ENCODE measurements around the gene LGALS3BP. TPM values are rescaled to one million over a fixed set of nuclear protein-coding genes. Genes with fewer than 3 reads are reported as not detected.

The LGALS3BP gene
- total RNA-seq, 1 experiment from 2014 or later, result 361 TPM

DNA sequence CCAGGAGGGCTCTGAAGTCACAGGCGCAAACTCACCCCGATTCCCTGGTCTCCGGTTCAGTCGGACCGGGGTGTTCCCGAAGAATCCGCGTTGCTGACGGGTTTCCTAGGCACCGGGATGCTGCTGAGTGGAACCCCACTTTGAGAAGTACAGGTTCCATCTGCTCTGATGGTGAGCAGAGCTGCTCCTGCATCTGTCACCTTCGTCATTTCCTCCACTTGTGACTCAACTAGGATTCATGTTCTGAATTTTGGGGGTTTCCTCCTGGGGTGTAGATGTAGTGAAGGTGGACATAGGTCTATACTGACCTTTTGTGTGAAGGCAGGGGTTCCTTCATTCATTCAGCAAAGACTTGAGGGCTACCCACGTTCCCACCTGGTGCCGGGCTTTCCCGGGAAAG is 25.0 kb downstream of the LGALS3BP start:
- Histone ChIP-seq H3K4me1 (ENCODE audit: control insufficient read depth, insufficient read depth, low read length) (0 out of 2 replicates have a peak, but pooled peaks cover 2% of the 10 kb centered on the region), H3K27ac (ENCODE audit: low read length) (no peak overlapping the region), H3K27me3 (ENCODE audit: control insufficient read depth, insufficient read depth, low read length) (no peaks in the 10 kb centered on the region), H3K36me3 (ENCODE audit: control insufficient read depth, insufficient read depth, low read length) (no peaks in the 10 kb centered on the region), H3K4me3 (ENCODE audit: low read depth in 2 of 2, low read length in 2 of 2) (no peak overlapping the region), H3K9me3 (ENCODE audit: control insufficient read depth, insufficient read depth, low read depth, low read length) (peaks cover 19% of the 10 kb centered on the region)
- intact Hi-C loops (cut with micrococcal nuclease; ENCODE audit: unreplicated experiment) (no loop called here), in situ Hi-C loops (cut with HindIII; ENCODE audit: low pct_unique_long_range_greater_than_20kb, low sequenced_read_pairs) (no loop called here)
- ChIA-PET CTCF (interaction anchor here (0.7 kb wide), 1 partner anchor 853 kb away, joined by 5 read pairs; no protein-coding TSS in a partner anchor), POLR2A (interaction anchor here (0.5 to 0.6 kb wide), 2 partner anchors 41 to 1731 kb away, joined by 3 read pairs; no protein-coding TSS in a partner anchor)
- BruUV-seq (replicated peaks), result no TSS peak
- no peak for DNase-seq (ENCODE audit: low read depth, low spot score)
- TF ChIP-seq TCF7L2 (IDR thresholded peaks at IDR 0.05; ENCODE audit: low read depth, low read length), result no peak
- TF ChIP-seq, protein P1, sequence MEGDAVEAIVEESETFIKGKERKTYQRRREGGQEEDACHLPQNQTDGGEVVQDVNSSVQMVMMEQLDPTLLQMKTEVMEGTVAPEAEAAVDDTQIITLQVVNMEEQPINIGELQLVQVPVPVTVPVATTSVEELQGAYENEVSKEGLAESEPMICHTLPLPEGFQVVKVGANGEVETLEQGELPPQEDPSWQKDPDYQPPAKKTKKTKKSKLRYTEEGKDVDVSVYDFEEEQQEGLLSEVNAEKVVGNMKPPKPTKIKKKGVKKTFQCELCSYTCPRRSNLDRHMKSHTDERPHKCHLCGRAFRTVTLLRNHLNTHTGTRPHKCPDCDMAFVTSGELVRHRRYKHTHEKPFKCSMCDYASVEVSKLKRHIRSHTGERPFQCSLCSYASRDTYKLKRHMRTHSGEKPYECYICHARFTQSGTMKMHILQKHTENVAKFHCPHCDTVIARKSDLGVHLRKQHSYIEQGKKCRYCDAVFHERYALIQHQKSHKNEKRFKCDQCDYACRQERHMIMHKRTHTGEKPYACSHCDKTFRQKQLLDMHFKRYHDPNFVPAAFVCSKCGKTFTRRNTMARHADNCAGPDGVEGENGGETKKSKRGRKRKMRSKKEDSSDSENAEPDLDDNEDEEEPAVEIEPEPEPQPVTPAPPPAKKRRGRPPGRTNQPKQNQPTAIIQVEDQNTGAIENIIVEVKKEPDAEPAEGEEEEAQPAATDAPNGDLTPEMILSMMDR (IDR thresholded peaks at IDR 0.05), result no peak
- TF ChIP-seq SIN3A (IDR thresholded peaks at IDR 0.05; ENCODE audit: borderline replicate concordance, insufficient read depth, low read depth, low read length), result no peak
- no peak for TF ChIP-seq POLR2AphosphoS5 (IDR thresholded peaks at IDR 0.05; ENCODE audit: low read depth, low read length)
- TF ChIP-seq, protein P2, sequence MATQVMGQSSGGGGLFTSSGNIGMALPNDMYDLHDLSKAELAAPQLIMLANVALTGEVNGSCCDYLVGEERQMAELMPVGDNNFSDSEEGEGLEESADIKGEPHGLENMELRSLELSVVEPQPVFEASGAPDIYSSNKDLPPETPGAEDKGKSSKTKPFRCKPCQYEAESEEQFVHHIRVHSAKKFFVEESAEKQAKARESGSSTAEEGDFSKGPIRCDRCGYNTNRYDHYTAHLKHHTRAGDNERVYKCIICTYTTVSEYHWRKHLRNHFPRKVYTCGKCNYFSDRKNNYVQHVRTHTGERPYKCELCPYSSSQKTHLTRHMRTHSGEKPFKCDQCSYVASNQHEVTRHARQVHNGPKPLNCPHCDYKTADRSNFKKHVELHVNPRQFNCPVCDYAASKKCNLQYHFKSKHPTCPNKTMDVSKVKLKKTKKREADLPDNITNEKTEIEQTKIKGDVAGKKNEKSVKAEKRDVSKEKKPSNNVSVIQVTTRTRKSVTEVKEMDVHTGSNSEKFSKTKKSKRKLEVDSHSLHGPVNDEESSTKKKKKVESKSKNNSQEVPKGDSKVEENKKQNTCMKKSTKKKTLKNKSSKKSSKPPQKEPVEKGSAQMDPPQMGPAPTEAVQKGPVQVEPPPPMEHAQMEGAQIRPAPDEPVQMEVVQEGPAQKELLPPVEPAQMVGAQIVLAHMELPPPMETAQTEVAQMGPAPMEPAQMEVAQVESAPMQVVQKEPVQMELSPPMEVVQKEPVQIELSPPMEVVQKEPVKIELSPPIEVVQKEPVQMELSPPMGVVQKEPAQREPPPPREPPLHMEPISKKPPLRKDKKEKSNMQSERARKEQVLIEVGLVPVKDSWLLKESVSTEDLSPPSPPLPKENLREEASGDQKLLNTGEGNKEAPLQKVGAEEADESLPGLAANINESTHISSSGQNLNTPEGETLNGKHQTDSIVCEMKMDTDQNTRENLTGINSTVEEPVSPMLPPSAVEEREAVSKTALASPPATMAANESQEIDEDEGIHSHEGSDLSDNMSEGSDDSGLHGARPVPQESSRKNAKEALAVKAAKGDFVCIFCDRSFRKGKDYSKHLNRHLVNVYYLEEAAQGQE (IDR thresholded peaks at IDR 0.05; ENCODE audit: insufficient read depth in 1 of 2, low read depth in 2 of 2, low read length in 1 of 2), result no peak
- no peak for ATAC-seq

DNA sequence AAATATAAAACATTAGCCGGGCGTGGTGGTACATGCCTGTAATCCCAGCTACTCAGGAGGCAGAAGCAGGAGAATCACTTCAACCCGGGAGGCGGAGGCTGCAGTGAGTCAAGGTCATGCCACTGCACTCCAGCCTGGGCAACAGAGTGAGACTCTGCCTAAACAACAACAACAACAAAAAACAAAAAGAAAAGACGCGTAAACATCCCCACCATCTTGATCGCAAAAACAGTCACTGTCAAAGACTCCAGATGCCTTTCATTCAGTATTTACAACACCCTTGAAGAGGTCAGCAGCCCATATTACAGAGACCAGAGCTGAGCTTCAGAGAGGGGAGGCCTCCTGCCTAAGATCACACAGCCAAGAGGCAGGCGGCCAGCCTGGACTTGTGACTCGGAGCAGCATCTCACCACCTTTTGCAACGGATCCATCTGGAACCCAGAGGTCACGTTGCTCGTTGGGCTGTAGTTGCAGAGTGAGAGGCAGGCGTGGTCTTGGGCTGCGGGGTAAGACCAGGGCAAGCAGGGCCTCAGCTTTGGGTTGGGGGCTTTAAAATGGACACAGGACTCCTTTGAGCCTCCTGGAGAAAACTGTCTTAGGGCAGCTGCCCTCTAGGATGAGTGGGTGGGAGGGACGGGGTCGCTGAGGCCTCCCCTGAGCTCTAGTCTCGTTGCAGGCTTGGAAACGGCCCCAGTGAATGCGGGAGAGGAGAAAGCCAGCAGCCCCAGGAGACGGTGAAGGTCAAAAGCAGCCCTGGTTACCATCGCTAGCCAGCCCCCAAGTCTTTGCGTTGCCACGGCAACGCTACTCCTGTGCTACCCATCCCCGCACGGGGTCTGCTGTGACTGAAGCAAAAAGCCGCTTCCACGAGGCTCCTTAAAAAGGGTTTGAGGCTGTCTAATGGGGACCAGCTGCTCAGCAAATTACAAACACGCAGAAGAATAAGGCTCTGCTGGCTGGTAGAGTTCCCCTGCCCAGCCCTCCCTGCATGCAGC is 26.1 kb downstream of the LGALS3BP start:
- ATAC-seq (0 out of 2 replicates have a peak, but pooled peaks have one; percentile 11), DNase-seq (ENCODE audit: low read depth, low spot score) (no peak)
- in situ Hi-C loops (cut with HindIII; ENCODE audit: low pct_unique_long_range_greater_than_20kb, low sequenced_read_pairs), result no loop called here
- H3K4me1 ChIP-seq (ENCODE audit: control insufficient read depth, insufficient read depth, low read length), result 0 out of 2 replicates have a peak, but pooled peaks cover 2% of the 10 kb centered on the region
- H3K9me3 ChIP-seq (ENCODE audit: control insufficient read depth, insufficient read depth, low read depth, low read length), result peaks cover 19% of the 10 kb centered on the region
- no peaks in the 10 kb centered on the region for H3K36me3 ChIP-seq (ENCODE audit: control insufficient read depth, insufficient read depth, low read length)
- POLR2A ChIA-PET, result no interaction called here
- CTCF ChIA-PET, result no interaction called here
- intact Hi-C loops (cut with micrococcal nuclease; ENCODE audit: unreplicated experiment), result no loop called here
- H3K27ac ChIP-seq (ENCODE audit: low read length), result no peak overlapping the region
- no peaks in the 10 kb centered on the region for H3K27me3 ChIP-seq (ENCODE audit: control insufficient read depth, insufficient read depth, low read length)
- H3K4me3 ChIP-seq (ENCODE audit: low read depth in 2 of 2, low read length in 2 of 2), result no peak overlapping the region
- TF ChIP-seq POLR2AphosphoS5 (IDR thresholded peaks at IDR 0.05; ENCODE audit: low read depth, low read length), result no peak
- no peak for TF ChIP-seq TCF7L2 (IDR thresholded peaks at IDR 0.05; ENCODE audit: low read depth, low read length)
- TF ChIP-seq, protein P2 (IDR thresholded peaks at IDR 0.05; ENCODE audit: insufficient read depth in 1 of 2, low read depth in 2 of 2, low read length in 1 of 2), result no peak
- TF ChIP-seq, protein P1 (IDR thresholded peaks at IDR 0.05), result no peak
- TF ChIP-seq SIN3A (IDR thresholded peaks at IDR 0.05; ENCODE audit: borderline replicate concordance, insufficient read depth, low read depth, low read length), result no peak
- BruUV-seq (replicated peaks), result no TSS peak

Measured in Panc1 (cell line).